ENCODE measurements around the gene CTXND2. TPM values are rescaled to one million over a fixed set of nuclear protein-coding genes. Genes with fewer than 3 reads are reported as not detected.
"Not testable (repeated sequence)": the region's sequence is repeated elsewhere in the genome, so short reads cannot be mapped to it uniquely, and the experiment has no call there.

CTXND2 gene
- total RNA-seq, 1 donor from 2014 or later = not detected

DNA sequence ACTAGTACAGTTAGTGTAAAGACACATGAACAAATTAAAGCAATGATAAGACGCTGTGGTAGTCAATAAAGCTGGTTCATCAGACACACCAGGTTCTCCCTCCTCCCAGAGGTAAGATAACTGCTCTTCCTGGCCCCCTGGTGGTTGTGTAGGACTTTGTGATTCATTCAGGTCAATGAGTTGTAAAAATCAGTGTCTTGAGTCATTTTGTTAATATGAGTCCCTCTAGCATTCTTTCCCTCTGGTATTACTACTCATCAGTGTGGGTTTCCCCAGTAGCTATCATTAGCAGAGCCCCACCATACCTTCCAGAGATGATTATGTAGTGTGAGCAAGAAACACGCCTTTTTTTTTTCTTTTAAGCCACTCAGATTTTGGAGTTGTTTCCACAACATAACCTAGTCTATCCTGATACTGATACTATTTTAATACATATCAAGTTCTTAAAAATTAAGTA lies 35.6 kb downstream of the CTXND2 start:
- TF ChIP-seq, protein P1, sequence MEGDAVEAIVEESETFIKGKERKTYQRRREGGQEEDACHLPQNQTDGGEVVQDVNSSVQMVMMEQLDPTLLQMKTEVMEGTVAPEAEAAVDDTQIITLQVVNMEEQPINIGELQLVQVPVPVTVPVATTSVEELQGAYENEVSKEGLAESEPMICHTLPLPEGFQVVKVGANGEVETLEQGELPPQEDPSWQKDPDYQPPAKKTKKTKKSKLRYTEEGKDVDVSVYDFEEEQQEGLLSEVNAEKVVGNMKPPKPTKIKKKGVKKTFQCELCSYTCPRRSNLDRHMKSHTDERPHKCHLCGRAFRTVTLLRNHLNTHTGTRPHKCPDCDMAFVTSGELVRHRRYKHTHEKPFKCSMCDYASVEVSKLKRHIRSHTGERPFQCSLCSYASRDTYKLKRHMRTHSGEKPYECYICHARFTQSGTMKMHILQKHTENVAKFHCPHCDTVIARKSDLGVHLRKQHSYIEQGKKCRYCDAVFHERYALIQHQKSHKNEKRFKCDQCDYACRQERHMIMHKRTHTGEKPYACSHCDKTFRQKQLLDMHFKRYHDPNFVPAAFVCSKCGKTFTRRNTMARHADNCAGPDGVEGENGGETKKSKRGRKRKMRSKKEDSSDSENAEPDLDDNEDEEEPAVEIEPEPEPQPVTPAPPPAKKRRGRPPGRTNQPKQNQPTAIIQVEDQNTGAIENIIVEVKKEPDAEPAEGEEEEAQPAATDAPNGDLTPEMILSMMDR (IDR thresholded peaks at IDR 0.05) = peak; percentile 73
- Mint-ChIP-seq H3K27me3 (ENCODE audit: unreplicated experiment) (no peaks in the 10 kb centered on the region), H3K36me3 (ENCODE audit: unreplicated experiment) (peaks cover under 1% of the 10 kb centered on the region), H3K4me1 (ENCODE audit: unreplicated experiment) (peaks cover 19% of the 10 kb centered on the region), H3K27ac (ENCODE audit: unreplicated experiment) (no peak overlapping the region), H3K9me3 (ENCODE audit: unreplicated experiment) (no peaks in the 10 kb centered on the region), H3K4me3 (ENCODE audit: unreplicated experiment) (no peak overlapping the region)
- DNase-seq (ENCODE audit: extremely low spot score, unreplicated experiment) = no peak

- H3K4me3 Mint-ChIP-seq (ENCODE audit: unreplicated experiment) = no peak overlapping the region
- TF ChIP-seq, protein P1 (IDR thresholded peaks at IDR 0.05) = no peak
- peaks cover 21% of the 10 kb centered on the region for H3K4me1 Mint-ChIP-seq (ENCODE audit: unreplicated experiment)
- no peak for DNase-seq (ENCODE audit: extremely low spot score, unreplicated experiment)
- no peaks in the 10 kb centered on the region for H3K27me3 Mint-ChIP-seq (ENCODE audit: unreplicated experiment)
- H3K36me3 Mint-ChIP-seq (ENCODE audit: unreplicated experiment) = peaks cover 14% of the 10 kb centered on the region
- no peaks in the 10 kb centered on the region for H3K9me3 Mint-ChIP-seq (ENCODE audit: unreplicated experiment)
- H3K27ac Mint-ChIP-seq (ENCODE audit: unreplicated experiment) = no peak overlapping the region
Observed at GRCh38 chr1:150925080-150925479, 38.1 kb downstream of the CTXND2 start.

GRCh38 chr1:150926097-150926741 lies 39.3 kb downstream of the CTXND2 start, which contains the start of gene SETDB1:
Gene SETDB1, plus strand, starts transcription at chr1:150926363. Its CDS starts 1,352 bp downstream, at chr1:150927715.
- Mint-ChIP-seq H3K9me3 (ENCODE audit: unreplicated experiment) (no peaks in the 10 kb centered on the region), H3K27ac (ENCODE audit: unreplicated experiment) (peak within 1 kb of the TSS; percentile 96), H3K4me3 (ENCODE audit: unreplicated experiment) (peak within 1 kb of the TSS; percentile 96), H3K27me3 (ENCODE audit: unreplicated experiment) (no peaks in the 10 kb centered on the region), H3K36me3 (ENCODE audit: unreplicated experiment) (peaks cover 21% of the 10 kb centered on the region), H3K4me1 (ENCODE audit: unreplicated experiment) (peaks cover 21% of the 10 kb centered on the region)
- TF ChIP-seq, protein P1 (IDR thresholded peaks at IDR 0.05) = no peak
- peak; percentile 98 for DNase-seq (ENCODE audit: extremely low spot score, unreplicated experiment)

DNA sequence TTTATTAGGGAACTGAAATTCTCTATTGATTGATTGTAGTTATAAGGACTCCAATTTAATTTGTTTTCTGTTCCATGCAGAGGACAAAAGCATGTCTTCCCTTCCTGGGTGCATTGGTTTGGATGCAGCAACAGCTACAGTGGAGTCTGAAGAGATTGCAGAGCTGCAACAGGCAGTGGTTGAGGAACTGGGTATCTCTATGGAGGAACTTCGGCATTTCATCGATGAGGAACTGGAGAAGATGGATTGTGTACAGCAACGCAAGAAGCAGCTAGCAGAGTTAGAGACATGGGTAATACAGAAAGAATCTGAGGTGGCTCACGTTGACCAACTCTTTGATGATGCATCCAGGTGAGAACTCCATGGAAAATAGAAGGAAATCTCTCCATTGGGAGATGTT lies 40.7 kb downstream of the CTXND2 start:
- H3K4me3 Mint-ChIP-seq (ENCODE audit: unreplicated experiment) = peak overlapping the region; percentile 96
- DNase-seq (ENCODE audit: extremely low spot score, unreplicated experiment) = no peak
- TF ChIP-seq, protein P1 (IDR thresholded peaks at IDR 0.05) = no peak
- peaks cover 19% of the 10 kb centered on the region for H3K4me1 Mint-ChIP-seq (ENCODE audit: unreplicated experiment)
- H3K27ac Mint-ChIP-seq (ENCODE audit: unreplicated experiment) = no peak overlapping the region
- H3K27me3 Mint-ChIP-seq (ENCODE audit: unreplicated experiment) = no peaks in the 10 kb centered on the region
- peaks cover 2% of the 10 kb centered on the region for H3K9me3 Mint-ChIP-seq (ENCODE audit: unreplicated experiment)
- H3K36me3 Mint-ChIP-seq (ENCODE audit: unreplicated experiment) = peaks cover 31% of the 10 kb centered on the region

DNA sequence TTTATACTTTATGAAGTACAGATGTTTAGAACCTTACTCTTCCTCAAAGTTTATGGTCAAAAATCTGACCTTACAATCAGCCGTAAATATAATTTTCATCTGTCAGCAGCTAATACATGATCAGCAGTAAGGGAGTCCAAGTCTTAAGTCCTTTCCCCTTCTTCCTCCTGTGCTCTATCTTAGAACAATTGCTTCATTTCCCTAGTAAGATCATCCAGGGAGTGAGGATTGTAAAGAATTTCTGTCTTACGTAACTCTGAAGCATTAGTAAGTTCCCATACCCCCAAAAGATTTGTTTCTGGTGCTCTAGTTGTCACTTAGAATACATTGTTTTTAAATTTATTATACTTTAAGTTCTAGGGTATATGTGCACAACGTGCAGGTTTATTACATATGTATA lies 41.4 kb downstream of the CTXND2 start:
- H3K9me3 Mint-ChIP-seq (ENCODE audit: unreplicated experiment) = peaks cover 4% of the 10 kb centered on the region
- H3K4me1 Mint-ChIP-seq (ENCODE audit: unreplicated experiment) = peaks cover 18% of the 10 kb centered on the region
- peaks cover 35% of the 10 kb centered on the region for H3K36me3 Mint-ChIP-seq (ENCODE audit: unreplicated experiment)
- no peak overlapping the region for H3K4me3 Mint-ChIP-seq (ENCODE audit: unreplicated experiment)
- no peak for DNase-seq (ENCODE audit: extremely low spot score, unreplicated experiment)
- H3K27ac Mint-ChIP-seq (ENCODE audit: unreplicated experiment) = no peak overlapping the region
- TF ChIP-seq, protein P1 (IDR thresholded peaks at IDR 0.05) = no peak
- H3K27me3 Mint-ChIP-seq (ENCODE audit: unreplicated experiment) = no peaks in the 10 kb centered on the region

- H3K4me3 Mint-ChIP-seq (ENCODE audit: unreplicated experiment); H3K9me3 Mint-ChIP-seq (ENCODE audit: unreplicated experiment); DNase-seq (ENCODE audit: extremely low spot score, unreplicated experiment); H3K27ac Mint-ChIP-seq (ENCODE audit: unreplicated experiment); H3K27me3 Mint-ChIP-seq (ENCODE audit: unreplicated experiment): not testable (repeated sequence)
- peaks cover 35% of the 10 kb centered on the region for H3K36me3 Mint-ChIP-seq (ENCODE audit: unreplicated experiment)
- H3K4me1 Mint-ChIP-seq (ENCODE audit: unreplicated experiment) = peaks cover 18% of the 10 kb centered on the region
Observed at GRCh38 chr1:150928775-150929174, 41.8 kb downstream of the CTXND2 start.
